Endothelial cell of umbilical vein (primary cell): Measurements from ENCODE around the gene NIN.
"Not testable (repeated sequence)": the region's sequence is repeated elsewhere in the genome, so short reads cannot be mapped to it uniquely, and the experiment has no call there.

Experiments used
- EZH2 ChIP-seq: IDR thresholded peaks from 2 replicates; pipeline ENCODE4 v1.6.1; 2012; ENCODE audit warnings: borderline replicate concordance, low read depth, mild to moderate bottlenecking, moderate library complexity, low read length, inconsistent platforms; ENCODE audit not compliant: severe bottlenecking
- FOS ChIP-seq: IDR thresholded peaks from 2 replicates; pipeline ENCODE4 v1.6.1; 2011; ENCODE audit warnings: mild to moderate bottlenecking, low read length, moderate library complexity, borderline replicate concordance; ENCODE audit not compliant: insufficient read depth
- JUN ChIP-seq: IDR thresholded peaks from 2 replicates; pipeline ENCODE4 v1.6.1; 2011; ENCODE audit warnings: borderline replicate concordance, low read depth; ENCODE audit not compliant: insufficient read length, insufficient read depth
- MYC ChIP-seq: IDR thresholded peaks from one replicate; pipeline ENCODE4 v1.6.1; 2011; ENCODE audit warnings: mild to moderate bottlenecking, low read depth, low read length
- POLR2A ChIP-seq: IDR thresholded peaks from 2 replicates; pipeline ENCODE4 v1.6.1; 2012; ENCODE audit warnings: low read depth, mild to moderate bottlenecking, control low read depth, low read length
- POLR2AphosphoS5 ChIP-seq: IDR thresholded peaks from 2 replicates; pipeline ENCODE4 v1.6.1; 2012; ENCODE audit warnings: low read depth, mild to moderate bottlenecking, control low read depth, low read length, moderate library complexity; ENCODE audit not compliant: insufficient read depth
- TF ChIP-seq, protein P1 (sequence below), 2 donors: IDR thresholded peaks; 1 replicate in 1 of 2; 2 replicates in 1 of 2; pipeline ENCODE4 v1.5.1; 2011; ENCODE audit warnings: low read length in 2 of 2, mild to moderate bottlenecking in 2 of 2, moderate library complexity in 2 of 2, control low read depth in 1 of 2, inconsistent platforms in 1 of 2, low read depth in 1 of 2; ENCODE audit not compliant: insufficient read depth in 1 of 2; ENCODE audit errors: extremely low read depth in 1 of 2
- TF ChIP-seq, protein P2 (sequence below): IDR thresholded peaks from 2 replicates; pipeline ENCODE4 v1.6.1; 2011; ENCODE audit not compliant: insufficient read depth, insufficient read length

DNA sequence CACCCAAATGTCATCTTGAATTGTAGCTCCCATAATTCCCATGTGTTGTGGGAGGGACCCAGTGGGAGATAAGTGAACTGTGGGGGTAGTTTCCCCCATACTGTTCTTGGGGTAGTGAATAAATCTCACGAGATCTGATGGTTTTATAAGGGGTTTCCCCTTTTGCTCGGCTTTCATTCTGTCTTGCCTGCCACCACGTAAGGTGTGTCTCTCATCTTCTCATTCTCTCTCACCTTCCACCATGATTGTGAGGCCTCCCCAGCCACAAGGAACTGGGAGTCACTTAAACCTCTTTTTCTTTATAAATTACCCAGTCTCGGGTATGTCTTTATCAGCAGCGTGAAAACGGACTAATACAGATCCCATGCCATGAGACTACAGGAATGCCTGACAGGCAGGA is 11.7 kb downstream of the NIN start:
- TF ChIP-seq, protein P1, sequence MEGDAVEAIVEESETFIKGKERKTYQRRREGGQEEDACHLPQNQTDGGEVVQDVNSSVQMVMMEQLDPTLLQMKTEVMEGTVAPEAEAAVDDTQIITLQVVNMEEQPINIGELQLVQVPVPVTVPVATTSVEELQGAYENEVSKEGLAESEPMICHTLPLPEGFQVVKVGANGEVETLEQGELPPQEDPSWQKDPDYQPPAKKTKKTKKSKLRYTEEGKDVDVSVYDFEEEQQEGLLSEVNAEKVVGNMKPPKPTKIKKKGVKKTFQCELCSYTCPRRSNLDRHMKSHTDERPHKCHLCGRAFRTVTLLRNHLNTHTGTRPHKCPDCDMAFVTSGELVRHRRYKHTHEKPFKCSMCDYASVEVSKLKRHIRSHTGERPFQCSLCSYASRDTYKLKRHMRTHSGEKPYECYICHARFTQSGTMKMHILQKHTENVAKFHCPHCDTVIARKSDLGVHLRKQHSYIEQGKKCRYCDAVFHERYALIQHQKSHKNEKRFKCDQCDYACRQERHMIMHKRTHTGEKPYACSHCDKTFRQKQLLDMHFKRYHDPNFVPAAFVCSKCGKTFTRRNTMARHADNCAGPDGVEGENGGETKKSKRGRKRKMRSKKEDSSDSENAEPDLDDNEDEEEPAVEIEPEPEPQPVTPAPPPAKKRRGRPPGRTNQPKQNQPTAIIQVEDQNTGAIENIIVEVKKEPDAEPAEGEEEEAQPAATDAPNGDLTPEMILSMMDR (IDR thresholded peaks at IDR 0.05; ENCODE audit: extremely low read depth in 1 of 2, insufficient read depth in 1 of 2, low read depth in 1 of 2, low read length in 2 of 2), result not testable (repeated sequence)
- TF ChIP-seq, protein P2, sequence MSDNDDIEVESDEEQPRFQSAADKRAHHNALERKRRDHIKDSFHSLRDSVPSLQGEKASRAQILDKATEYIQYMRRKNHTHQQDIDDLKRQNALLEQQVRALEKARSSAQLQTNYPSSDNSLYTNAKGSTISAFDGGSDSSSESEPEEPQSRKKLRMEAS, result not testable (repeated sequence)
- TF ChIP-seq EZH2, POLR2A, FOS, JUN, POLR2AphosphoS5, MYC: not testable (repeated sequence)
